CD4-positive, CD25-positive, alpha-beta regulatory T cell (primary cell): Measurements from ENCODE around the gene CISH. TPM values are rescaled to one million over a fixed set of nuclear protein-coding genes. Genes with fewer than 3 reads are reported as not detected.

ENCODE experiments used
- ATAC-seq, 2 donors: fragments of 150-1000 bp; cut with Tn5 transposase; one replicate each; pipeline ENCODE4 v1.10.0; 2021; ENCODE audit warnings: low read depth in 2 of 2, moderate number of reproducible peaks in 2 of 2, moderate library complexity in 1 of 2
- DNase-seq, 3 donors: peaks; one replicate each; pipeline versions ENCODE4 v3.0.0 to v3.0.0-alpha.2; 2012 to 2022; ENCODE audit warnings: mixed read lengths in 1 of 3
- H3K27ac ChIP-seq: one replicate; pipeline ENCODE4 v1.7.0; 2013; ENCODE audit warnings: mild to moderate bottlenecking, low read length; ENCODE audit not compliant: insufficient read depth, poor library complexity, severe bottlenecking
- H3K27me3 ChIP-seq: one replicate; pipeline ENCODE4 v1.7.0; 2013; ENCODE audit warnings: low read length; ENCODE audit not compliant: control insufficient read depth, insufficient read depth
- H3K36me3 ChIP-seq: one replicate; pipeline ENCODE4 v1.7.0; 2013; ENCODE audit warnings: mild to moderate bottlenecking, low read length, moderate library complexity; ENCODE audit not compliant: control insufficient read depth, insufficient read depth
- H3K4me1 ChIP-seq: 2 replicates; pipeline ENCODE4 v1.7.0; 2013; ENCODE audit warnings: mild to moderate bottlenecking, low read length; ENCODE audit not compliant: insufficient read depth, control insufficient read depth, poor library complexity, severe bottlenecking
- H3K4me3 ChIP-seq: one replicate; pipeline ENCODE4 v1.7.0; 2013; ENCODE audit warnings: low read depth, mild to moderate bottlenecking, low read length, moderate library complexity
- H3K9me3 ChIP-seq, 2 experiments: 1 replicate in 1 of 2; 2 replicates in 1 of 2; pipeline ENCODE4 v1.7.0; 2013; ENCODE audit warnings: low read length in 2 of 2, mild to moderate bottlenecking in 1 of 2, moderate library complexity in 1 of 2; ENCODE audit not compliant: control insufficient read depth in 2 of 2
- H3K27ac Mint-ChIP-seq, 3 donors: one replicate each; pipeline ENCODE4 v1.8.0; 2020 to 2022; ENCODE audit warnings: mild to moderate bottlenecking in 3 of 3, mixed read lengths in 3 of 3, moderate library complexity in 2 of 3
- H3K27me3 Mint-ChIP-seq: one replicate; pipeline ENCODE4 v1.8.0; 2022; ENCODE audit warnings: mild to moderate bottlenecking, mixed read lengths
- H3K36me3 Mint-ChIP-seq: one replicate; pipeline ENCODE4 v1.8.0; 2020; ENCODE audit warnings: mixed read lengths
- H3K4me1 Mint-ChIP-seq, 4 donors: one replicate each; pipeline ENCODE4 v1.8.0; 2020 to 2022; ENCODE audit warnings: mixed read lengths in 4 of 4, mild to moderate bottlenecking in 1 of 4
- H3K4me3 Mint-ChIP-seq, 4 donors: one replicate each; pipeline ENCODE4 v1.8.0; 2020 to 2022; ENCODE audit warnings: mild to moderate bottlenecking in 4 of 4, mixed read lengths in 4 of 4, moderate library complexity in 3 of 4
- H3K9me3 Mint-ChIP-seq, 7 donors: one replicate each; pipeline ENCODE4 v1.8.0; 2020 to 2022; ENCODE audit warnings: mixed read lengths in 7 of 7, mild to moderate bottlenecking in 3 of 7, moderate library complexity in 2 of 7
- polyA plus RNA-seq, 4 donors: library from polyadenylated mRNA; unstranded; fragments of 300-500 nt; fragmentation: Illumina TruSeq; gene quantifications; one replicate each; pipeline ENCODE4 v1.2.3, GENCODE V29; 2021
- total RNA-seq: library from RNA; stranded (reverse); gene quantifications from one replicate; pipeline ENCODE4 v1.2.3, GENCODE V29; 2022

The CISH gene
- total and polyA plus RNA-seq, 5 donors from 2014 or later, result 23.4 to 66.7 (median 57.0) TPM

DNA sequence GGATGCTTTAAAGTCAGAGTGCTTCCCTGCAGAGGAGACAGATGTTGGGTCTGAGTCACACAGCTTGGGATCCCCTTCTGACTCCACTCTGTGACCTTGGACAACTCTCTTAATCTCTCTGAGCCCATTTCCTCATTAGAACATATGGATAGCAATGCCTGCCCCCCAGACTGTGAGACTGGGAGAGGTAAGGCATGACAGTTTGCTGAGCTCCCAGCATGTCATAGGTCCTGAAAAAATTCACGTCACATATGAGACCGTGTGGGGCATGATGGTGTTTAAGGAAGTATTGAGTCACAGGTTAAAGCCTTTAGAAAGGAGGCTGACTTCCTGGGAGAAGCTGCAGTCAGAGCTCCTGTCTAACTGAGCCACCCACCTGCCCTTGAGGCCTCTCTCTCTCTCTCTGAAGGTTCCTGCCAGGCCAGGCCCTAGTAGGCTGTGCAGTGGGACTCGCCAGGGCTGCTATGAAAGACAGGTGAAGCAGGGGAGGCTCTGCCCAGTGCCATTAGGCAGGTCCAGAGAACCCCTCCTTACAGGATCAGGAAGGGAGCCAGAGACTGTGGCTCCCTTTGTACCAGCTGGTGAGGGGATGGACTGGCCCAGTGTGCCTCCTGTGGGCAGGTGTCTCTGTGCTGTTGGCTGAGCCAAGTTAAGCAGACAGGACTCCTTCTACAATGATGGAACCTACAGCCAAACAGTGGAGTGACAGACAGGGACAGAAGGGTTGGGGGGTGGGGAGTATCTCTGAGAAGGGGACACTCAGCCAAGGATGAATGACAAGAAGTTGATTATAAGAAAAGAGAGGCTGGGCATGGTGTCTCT lies 43.6 kb upstream of the CISH start:
- Histone ChIP-seq H3K36me3 (no peaks in the 10 kb centered on the region), H3K4me3 (no peak overlapping the region), H3K27ac (no peak overlapping the region), H3K4me1 (no peaks in the 10 kb centered on the region), H3K27me3 (no peaks in the 10 kb centered on the region), H3K9me3 (no peaks in the 10 kb centered on the region)
- peak in 1 of 2 donors; percentile 21 for ATAC-seq
- Mint-ChIP-seq H3K27me3 (no peaks in the 10 kb centered on the region), H3K36me3 (no peaks in the 10 kb centered on the region), H3K9me3 (no peaks in the 10 kb centered on the region), H3K27ac (peak overlapping the region; percentile 27 to 87 (median 38)), H3K4me1 (peaks cover 0 to 9% (median 3%) of the 10 kb centered on the region in 4 donors), H3K4me3 (no peak overlapping the region)
- peak in 1 of 3 donors; percentile 34 for DNase-seq

DNA sequence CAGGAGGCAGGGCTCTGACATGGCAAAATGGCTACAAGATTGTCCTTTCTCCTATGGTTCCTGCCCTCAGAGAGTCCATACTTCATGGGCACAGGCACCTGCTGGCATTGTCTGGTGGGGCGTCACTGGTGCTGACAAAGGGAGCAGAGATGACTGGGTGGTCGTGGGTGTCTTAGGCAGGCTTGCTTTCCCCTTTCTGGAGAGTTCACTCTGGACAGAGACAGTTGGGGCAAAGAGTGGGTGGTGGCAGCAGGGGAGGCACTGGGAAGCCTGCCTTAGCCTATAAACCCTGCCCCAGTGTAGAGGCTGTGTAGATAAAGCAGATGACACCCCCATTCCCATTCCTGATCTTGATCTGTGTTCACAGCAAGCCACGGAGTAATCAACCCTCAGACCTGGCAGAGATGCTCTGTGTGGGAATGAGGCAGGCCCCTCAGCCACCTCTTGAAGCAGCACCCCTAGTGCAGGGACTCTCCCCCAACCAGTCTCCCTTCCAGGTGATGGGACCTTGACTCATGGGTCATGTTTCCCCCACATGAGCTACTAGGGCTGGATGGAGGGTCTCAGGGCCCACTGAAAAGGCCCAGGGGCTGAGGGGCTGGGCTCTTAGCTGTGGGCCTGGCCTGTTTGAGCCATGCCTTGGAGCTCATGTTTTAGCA lies 42.5 kb upstream of the CISH start:
- no peaks in the 10 kb centered on the region for H3K9me3 ChIP-seq
- Mint-ChIP-seq H3K36me3 (no peaks in the 10 kb centered on the region), H3K4me3 (no peak overlapping the region), H3K9me3 (no peaks in the 10 kb centered on the region), H3K27ac (peak overlapping the region in 2 of 3 donors; percentile 71 to 82), H3K27me3 (no peaks in the 10 kb centered on the region), H3K4me1 (peaks cover 0 to 9% (median 3%) of the 10 kb centered on the region in 4 donors)
- H3K27me3 ChIP-seq, result no peaks in the 10 kb centered on the region
- no peak overlapping the region for H3K27ac ChIP-seq
- H3K36me3 ChIP-seq, result peaks cover 2% of the 10 kb centered on the region
- no peak for DNase-seq
- no peak for ATAC-seq
- H3K4me3 ChIP-seq, result no peak overlapping the region
- H3K4me1 ChIP-seq, result no peaks in the 10 kb centered on the region

DNA sequence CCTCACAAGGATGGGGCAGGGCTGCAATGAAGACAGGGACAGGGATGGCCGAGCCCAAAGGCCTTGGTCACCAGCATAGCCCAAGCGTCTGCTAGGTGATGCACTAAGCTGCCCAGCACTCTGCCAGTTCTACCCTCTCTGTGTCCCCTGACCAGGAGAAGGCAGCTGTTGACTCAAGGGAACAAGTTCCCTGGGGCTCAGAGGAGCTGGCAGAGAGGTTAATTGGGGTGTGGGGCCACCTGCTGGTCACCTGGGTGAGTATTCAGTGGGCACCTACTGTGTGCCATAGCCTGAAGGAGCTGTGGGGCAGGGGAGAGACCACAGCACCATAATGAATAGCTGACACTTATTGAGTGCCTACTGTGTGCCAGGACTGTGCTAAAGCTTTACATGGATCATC lies 41.1 kb upstream of the CISH start:
- Mint-ChIP-seq H3K9me3 (no peaks in the 10 kb centered on the region), H3K36me3 (peaks cover under 1% of the 10 kb centered on the region), H3K27me3 (no peaks in the 10 kb centered on the region), H3K4me3 (no peak overlapping the region), H3K27ac (peak overlapping the region in 1 of 3 donors; percentile 32), H3K4me1 (peaks cover 0 to 9% (median 4%) of the 10 kb centered on the region in 4 donors)
- Histone ChIP-seq H3K36me3 (peaks cover 14% of the 10 kb centered on the region), H3K4me1 (no peaks in the 10 kb centered on the region), H3K27ac (no peak overlapping the region), H3K27me3 (no peaks in the 10 kb centered on the region), H3K9me3 (no peaks in the 10 kb centered on the region), H3K4me3 (no peak overlapping the region)
- peak; percentile 35 to 65 (median 43) for DNase-seq
- ATAC-seq, result peak; percentile 44 to 56

DNA sequence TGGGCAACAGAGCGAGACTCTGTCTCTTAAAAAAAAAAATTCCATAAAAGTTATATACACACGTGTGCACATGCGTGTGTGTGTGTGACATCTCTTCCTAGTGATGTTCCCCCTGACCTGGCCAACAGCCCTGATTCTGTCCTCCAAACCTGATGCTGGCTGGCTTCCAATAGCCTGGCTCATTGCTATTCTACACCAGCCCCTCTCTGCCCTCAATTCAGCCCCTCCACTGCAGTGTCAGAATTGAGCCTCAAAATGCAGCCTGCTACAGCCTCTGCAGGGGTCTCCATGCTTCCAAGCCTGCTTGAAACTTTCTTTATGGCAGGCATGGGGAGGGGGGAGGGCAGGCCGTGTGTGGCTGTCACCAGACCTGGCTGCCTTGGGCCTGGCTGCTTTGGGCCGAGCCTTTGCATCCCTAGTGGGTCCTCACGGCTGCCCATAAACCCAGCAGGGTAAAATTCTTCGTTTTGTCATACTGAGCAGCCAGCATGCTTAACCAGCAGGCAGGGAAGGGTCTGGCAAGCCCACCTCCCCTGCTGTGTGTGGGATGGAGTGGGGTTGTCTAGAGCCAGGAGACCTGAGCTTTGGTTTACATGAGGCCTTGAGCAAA lies 40.5 kb upstream of the CISH start:
- DNase-seq (no peak), ATAC-seq (no peak)
- H3K4me3 Mint-ChIP-seq, result no peak overlapping the region
- no peaks in the 10 kb centered on the region for H3K27me3 ChIP-seq
- H3K27ac ChIP-seq, result no peak overlapping the region
- H3K27ac Mint-ChIP-seq, result peak overlapping the region in 1 of 3 donors; percentile 32
- peaks cover 5% of the 10 kb centered on the region for H3K36me3 Mint-ChIP-seq
- H3K4me1 Mint-ChIP-seq, result peaks cover 0 to 9% (median 4%) of the 10 kb centered on the region in 4 donors
- no peaks in the 10 kb centered on the region for H3K27me3 Mint-ChIP-seq
- H3K36me3 ChIP-seq, result peaks cover 21% of the 10 kb centered on the region
- H3K4me1 ChIP-seq, result no peaks in the 10 kb centered on the region
- H3K9me3 Mint-ChIP-seq, result no peaks in the 10 kb centered on the region
- H3K9me3 ChIP-seq, result no peaks in the 10 kb centered on the region
- no peak overlapping the region for H3K4me3 ChIP-seq

DNA sequence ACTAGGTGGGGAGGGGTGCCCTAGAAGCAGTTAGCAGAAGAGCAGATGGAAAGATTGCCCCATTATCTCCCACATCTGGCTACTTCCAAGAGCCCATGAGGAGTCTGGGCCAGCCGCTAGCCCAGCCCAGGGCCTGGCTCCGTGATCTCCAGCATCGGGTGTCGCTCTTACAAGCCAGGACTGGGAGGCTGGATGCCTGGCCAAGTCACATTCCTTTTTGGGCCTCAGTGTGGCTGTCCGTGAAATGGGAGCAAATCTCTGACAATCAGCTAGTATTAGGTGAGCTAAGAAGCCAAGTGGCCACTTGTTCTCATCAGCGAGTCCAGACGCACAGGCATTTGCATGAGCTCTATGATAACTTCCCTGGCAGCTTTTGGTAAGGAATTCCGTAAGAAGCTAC lies 39.9 kb upstream of the CISH start:
- Mint-ChIP-seq H3K27me3 (no peaks in the 10 kb centered on the region), H3K9me3 (no peaks in the 10 kb centered on the region), H3K27ac (no peak overlapping the region), H3K4me3 (no peak overlapping the region), H3K36me3 (peaks cover 8% of the 10 kb centered on the region), H3K4me1 (peaks cover 0 to 8% (median 3%) of the 10 kb centered on the region in 4 donors)
- DNase-seq (no peak), ATAC-seq (no peak)
- Histone ChIP-seq H3K36me3 (peaks cover 26% of the 10 kb centered on the region), H3K9me3 (no peaks in the 10 kb centered on the region), H3K4me3 (no peak overlapping the region), H3K27me3 (no peaks in the 10 kb centered on the region), H3K4me1 (no peaks in the 10 kb centered on the region), H3K27ac (no peak overlapping the region)

DNA sequence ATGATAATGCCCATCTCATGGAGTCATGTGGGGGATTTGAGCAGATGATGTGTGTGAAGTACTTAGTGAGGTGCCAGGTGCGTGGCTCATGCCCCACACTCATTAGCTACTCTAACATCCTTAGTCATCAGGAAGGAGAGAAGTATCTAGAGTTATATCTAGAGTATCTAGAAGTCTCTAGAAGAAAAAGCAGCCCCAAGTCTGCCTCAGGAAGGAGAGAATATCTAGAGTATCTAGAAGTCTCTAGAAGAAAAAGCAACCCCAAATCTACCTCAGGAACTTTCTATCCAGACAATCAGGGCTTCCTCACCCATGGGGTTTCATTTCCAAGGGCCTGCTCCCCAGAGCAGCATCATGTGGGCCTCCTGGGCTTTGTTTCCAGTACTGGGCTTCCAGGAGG lies 38.4 kb upstream of the CISH start:
- Histone ChIP-seq H3K4me1 (no peaks in the 10 kb centered on the region), H3K27ac (no peak overlapping the region), H3K27me3 (no peaks in the 10 kb centered on the region), H3K9me3 (no peaks in the 10 kb centered on the region), H3K4me3 (no peak overlapping the region), H3K36me3 (peaks cover 40% of the 10 kb centered on the region)
- DNase-seq (no peak), ATAC-seq (no peak)
- H3K4me3 Mint-ChIP-seq, result no peak overlapping the region
- H3K4me1 Mint-ChIP-seq, result peaks cover 0 to 5% (median 3%) of the 10 kb centered on the region in 4 donors
- H3K27me3 Mint-ChIP-seq, result no peaks in the 10 kb centered on the region
- H3K9me3 Mint-ChIP-seq, result no peaks in the 10 kb centered on the region
- peaks cover 11% of the 10 kb centered on the region for H3K36me3 Mint-ChIP-seq
- H3K27ac Mint-ChIP-seq, result peak overlapping the region in 2 of 3 donors; percentile 23 to 68

DNA sequence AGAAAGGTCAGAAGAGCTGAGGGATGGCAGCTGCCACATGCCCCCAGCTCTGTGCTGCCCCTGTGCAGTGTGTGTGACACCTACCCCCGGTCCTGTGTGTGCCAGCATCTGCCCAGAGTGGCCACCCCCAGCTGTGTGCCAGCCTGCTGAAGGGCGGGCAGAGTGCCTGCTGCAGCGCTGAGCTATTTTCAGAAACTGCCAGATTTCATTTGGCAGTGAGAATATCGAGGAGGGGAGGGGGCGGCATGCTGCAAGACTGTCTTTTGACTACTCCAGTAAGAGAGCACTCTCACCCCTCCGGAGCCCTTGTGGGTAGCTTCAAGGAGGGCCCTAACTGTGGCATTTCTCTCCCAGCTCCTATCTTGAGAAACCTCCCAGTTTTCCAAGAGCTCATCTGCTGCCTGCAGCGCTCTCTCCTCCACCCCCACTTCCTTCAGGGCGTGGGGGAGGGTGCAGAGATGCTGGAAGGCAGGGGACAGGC lies 37.9 kb upstream of the CISH start:
- H3K4me3 Mint-ChIP-seq, result no peak overlapping the region
- Histone ChIP-seq H3K4me1 (no peaks in the 10 kb centered on the region), H3K36me3 (peaks cover 45% of the 10 kb centered on the region), H3K9me3 (no peaks in the 10 kb centered on the region), H3K27me3 (no peaks in the 10 kb centered on the region), H3K27ac (no peak overlapping the region), H3K4me3 (no peak overlapping the region)
- ATAC-seq, result no peak
- no peak for DNase-seq
- peaks cover 15% of the 10 kb centered on the region for H3K36me3 Mint-ChIP-seq
- H3K4me1 Mint-ChIP-seq, result peaks cover 0 to 5% (median 2%) of the 10 kb centered on the region in 4 donors
- no peaks in the 10 kb centered on the region for H3K9me3 Mint-ChIP-seq
- H3K27ac Mint-ChIP-seq, result peak overlapping the region in 2 of 3 donors; percentile 42 to 68
- no peaks in the 10 kb centered on the region for H3K27me3 Mint-ChIP-seq
